Activated T-helper 1 cell treated with anti-CD3 and anti-CD28 coated beads, Interleukin-2, amount 50 U/mL, for 16 hours (primary cell): Measurements from ENCODE around the gene LUZP2.

Experiments
- DNase-seq, 2 donors: peaks; one replicate each; pipeline ENCODE4 v3.0.0-alpha.2; 2020; ENCODE audit warnings: low read depth in 1 of 2, low spot score in 1 of 2

The LUZP2 gene

DNA sequence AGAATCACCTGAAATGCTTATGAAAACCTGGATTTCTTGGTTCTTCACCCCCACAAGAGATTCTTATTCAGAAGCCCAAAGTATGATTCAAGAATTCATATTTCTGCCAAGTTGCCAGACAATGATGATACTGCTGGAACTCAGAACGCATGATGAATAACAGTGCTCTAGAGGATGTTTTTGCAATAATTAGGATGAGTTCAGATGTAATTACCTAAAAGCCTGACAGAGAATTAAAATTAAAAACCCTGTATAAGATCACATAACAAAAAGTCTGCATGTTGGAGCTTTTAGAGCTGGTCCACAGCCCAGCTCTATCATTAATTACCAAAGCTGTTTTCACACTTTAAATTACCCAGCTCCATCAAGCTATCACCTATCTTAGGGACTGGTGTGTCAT, 211.8 kb downstream of the LUZP2 start:
- no peak for DNase-seq

DNA sequence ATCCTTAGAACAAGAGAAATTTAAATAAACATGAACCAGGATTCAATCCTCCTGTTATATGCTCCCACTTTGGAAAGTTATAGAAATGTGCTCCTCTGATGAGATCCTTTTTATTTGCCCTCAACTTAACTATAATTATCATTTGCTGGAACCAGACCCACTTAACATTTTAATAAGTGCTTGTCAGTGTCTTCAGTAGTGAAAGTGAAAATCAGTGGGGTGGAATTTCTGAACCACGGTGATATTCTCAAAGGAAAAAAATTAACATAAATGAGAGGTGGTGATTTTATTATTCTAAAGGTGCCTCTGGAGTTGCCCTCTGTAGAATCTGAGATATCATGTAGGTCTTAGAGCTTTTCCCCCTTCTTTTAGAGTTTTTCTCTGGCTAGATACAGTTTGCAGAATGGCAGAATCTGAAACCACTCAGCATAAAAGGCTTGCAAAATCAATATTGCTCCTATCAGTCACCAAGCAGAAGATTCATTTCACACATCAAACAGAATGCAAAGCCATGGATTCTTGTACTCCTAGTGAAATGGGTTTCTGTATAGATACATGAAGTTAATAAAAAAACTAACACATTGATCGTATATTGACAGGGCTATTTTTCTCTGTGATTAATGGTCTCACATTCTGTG, 213.2 kb downstream of the LUZP2 start:
- DNase-seq = no peak

DNA sequence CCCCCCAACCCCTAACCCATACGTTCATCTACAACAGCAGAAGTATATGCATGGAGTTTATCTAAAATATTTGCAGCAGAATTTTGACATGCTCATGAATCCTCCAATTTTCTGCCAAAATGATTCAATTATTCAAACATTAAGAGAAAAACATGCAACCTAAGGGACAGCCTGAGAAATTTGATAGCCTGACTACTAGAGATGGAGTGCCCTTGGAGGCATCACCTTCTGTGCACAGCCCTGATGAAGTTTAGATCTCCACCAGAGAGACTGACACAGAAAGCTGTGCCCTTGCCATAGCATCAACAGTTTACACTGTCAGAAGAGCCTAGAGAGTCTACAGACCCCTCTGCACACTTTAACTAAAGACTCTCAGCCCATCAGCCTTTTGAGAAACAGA, 217.7 kb downstream of the LUZP2 start:
- no peak for DNase-seq

DNA sequence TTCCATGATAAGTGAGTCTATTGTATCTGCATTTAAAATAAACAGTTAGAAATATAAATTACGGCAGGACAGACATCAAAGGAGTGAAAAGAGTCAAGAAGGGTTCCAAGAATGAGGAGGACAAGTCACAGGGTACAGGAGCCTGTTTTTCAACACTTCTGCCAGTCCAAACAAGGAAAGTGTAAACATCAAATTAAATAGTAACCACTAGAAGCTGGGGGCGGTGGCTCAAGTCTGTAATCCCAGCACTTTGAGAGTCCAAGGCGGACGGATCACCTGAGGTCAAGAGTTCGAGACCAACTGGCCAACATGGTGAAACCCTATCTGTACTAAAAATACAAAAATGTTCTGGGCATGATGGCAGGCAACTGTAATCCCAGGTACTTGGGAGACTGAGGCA, 219.6 kb downstream of the LUZP2 start:
- DNase-seq = no peak

DNA sequence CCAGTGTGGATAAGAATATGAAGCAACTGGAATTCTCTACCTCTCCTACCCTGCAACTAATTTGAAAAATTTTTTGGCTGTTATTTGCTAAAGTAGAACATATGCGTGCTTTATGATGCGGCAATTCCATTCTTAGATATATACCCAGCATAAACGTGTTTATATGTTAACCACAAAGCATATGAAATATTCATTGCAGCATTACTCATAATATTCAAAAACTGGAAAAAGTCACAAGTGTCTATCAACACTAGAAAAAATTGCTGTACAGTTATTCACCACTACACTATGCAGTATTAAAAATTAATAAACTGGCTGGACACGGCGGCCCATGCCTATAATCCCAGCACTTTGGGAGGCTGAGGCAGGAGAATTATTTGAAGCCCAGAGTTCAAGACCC, 226.4 kb downstream of the LUZP2 start:
- no peak for DNase-seq

DNA sequence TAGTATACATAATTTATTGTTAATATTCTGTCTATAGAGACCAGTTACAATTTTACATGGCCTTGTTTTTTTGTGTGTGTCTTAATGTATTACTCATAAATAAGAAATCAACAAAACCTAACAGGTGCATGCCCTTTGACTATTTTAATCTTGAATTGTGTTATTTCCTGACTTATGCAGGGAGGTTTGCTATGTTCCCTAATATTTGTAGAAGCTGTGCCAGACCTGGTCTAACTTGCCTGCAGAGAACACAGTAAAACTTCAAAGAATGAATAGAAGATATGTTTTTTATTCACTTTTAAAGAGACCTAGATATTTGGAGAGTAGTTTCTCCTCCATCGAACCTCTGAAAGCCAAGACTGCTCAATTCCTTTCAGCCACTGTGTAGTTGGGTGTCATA, 234.7 kb downstream of the LUZP2 start:
- no peak for DNase-seq

DNA sequence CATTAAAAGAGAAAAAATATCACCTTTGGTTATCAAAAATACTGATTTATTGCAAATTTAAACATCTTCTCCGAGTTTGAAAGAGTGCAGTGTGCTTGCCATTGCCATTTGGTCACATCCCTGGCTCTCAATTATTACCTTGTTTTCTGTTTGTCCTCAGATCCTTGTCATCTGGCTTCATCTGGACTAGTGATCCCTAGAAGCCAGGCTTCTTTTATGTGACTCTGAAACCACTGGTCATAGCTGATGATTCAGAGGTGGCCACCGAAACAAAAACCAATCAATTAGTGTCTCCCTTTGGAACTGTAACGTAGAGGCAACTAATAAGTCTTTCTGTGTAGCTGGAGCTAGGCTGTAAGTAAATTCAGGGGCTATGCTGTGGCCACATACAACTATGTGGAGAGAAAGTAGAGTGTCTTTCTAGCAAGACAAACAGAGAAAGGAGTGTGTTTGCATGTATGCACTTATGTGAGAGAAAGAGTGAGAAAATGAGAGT, 237.9 kb downstream of the LUZP2 start:
- DNase-seq = no peak

DNA sequence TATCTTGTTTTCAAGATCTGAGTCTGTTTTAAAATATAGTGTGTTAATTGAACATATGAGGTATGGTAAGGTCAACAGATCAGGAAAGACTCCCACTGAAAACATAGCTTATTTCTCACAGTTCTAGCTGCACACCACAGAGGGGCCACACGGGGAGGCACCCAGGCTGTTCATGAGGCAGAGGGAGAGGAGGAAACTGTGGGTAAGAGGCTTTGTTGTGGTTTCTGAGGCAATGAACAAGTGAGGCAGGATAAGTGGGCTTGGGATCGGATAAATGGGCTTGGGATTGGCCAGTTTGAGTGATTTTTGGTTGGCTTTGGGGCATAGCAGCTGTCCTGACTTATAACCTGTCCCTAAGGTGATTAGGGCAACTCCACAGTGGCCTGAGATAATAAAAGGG, 242.1 kb downstream of the LUZP2 start:
- no peak for DNase-seq

DNA sequence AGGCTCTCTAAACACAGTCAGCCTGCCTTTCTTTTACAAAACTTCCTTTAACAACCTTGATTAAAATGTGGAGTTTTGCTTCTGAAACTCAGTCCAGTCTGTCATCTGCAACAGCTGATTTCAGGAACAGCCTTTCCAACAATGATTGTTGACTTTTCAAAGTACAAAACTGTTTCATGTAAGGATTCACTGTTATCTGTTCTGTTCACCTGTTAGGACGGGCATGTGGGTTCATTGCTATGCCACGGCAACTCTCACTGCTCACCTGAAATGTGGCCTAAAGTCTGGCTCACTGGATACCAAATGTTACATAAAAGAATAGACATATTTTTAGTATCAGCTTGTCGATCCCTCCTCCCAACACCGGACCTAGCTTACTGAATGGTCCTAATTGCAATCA, 242.8 kb downstream of the LUZP2 start:
- DNase-seq = no peak

DNA sequence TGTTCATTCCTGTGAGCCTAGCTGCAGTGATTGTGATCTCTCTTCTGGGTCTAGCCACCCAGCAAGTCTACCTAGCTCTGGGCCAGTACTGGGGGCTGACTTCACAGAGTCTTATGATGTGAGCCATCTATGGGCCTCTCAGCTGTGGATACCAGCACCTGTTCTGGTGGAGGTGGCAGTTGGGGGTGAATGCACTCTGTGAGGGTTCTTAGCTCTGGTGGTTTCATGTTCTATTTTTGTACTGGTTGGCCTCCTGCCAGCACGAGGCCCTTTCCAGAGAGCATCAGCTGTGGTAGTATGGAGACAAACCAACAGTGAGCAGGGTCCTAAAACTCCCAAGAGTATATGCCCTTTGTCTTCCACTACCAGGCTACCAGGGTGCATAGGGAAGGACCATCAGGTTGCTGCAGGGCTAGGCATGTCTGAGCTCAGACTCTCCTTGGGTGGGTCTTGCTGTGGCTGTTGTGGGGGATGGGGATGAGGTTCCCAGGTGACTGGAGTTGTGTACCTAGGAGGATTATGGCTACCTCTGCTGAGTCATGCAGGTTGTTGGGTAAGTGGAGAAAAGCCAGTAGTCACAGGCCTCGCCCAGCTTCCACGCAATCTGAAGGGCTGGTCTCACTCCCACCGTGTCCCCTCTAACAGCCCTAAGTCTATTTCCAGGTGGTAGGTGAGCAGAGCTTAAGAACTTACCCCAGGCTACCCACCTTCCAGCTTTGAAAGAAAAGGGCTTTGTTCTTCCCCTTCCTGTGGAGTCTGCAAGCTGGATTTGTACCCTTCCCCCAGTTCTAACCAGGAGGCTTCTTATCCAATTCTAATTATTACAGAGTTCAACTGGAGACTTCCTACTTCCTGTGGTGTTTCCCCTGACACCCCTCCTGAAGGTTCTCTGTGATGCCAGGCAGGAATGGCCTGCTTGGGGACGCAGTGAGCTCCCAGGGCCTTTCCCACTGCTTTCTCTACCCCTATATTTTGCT, 250.7 kb downstream of the LUZP2 start:
- DNase-seq = no peak

DNA sequence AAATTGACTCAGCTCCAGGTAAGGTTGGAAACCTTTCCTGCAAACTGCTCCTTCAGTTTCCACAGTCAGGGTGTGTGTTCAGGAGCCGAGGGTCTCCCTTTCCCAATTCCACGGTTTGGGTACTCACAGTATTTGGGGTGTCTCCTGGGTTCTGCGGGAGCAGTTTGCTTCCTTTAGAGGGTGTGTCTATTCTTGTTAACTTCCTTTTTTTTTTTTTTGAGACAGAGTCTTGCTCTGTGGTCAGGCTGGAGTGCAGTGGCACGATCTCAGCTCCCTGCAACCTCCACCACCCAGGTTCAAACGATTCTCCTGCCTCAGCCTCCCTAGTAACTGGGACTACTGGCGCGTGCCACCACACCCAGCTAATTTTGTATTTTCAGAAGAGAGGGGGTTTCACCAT, 251.4 kb downstream of the LUZP2 start:
- no peak for DNase-seq

DNA sequence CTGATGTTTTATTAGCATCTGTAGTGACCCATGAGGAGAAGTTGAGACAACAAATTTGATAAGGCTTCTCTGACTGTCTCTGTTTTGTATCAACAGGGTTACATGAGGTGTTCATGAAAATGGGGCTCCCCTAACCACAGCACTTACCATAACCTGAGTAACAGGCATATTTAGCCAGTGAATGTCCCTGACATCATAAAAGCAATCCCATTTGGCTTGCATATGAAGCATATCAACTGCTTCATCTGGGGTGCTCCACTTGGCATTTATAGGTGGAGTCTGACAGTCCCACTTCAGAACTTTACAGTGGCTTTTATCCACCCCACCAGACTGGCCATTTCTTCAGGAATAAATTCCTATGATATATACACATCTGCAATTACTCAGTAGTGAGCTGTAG, 257.6 kb downstream of the LUZP2 start:
- DNase-seq = no peak

DNA sequence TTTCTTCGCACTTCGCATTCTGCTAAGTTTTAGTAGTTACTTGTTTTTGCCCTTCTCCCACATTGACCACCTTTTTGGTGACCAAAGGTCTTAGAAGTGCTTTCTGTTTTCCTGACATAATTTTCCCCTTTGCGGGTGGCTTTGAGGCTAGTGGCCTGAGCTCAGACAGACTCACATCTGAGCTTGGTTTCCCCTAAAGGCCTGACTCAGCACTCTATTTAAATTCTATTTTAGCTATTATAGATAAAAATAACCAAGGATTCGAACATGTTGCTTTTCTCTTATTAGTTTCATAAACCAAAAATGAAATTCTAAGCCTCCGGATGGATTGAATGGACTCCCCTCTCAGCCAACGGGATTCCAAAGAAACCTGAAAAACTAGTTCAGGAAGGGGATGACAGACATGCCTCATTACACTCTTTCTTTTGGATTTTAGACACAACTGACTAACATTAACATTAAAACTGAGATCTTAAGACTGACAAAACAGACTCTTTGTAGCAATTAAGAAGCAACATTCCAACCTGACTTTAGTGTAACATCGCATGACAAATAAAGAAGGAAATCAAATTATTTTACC, 258.5 kb downstream of the LUZP2 start:
- no peak for DNase-seq

DNA sequence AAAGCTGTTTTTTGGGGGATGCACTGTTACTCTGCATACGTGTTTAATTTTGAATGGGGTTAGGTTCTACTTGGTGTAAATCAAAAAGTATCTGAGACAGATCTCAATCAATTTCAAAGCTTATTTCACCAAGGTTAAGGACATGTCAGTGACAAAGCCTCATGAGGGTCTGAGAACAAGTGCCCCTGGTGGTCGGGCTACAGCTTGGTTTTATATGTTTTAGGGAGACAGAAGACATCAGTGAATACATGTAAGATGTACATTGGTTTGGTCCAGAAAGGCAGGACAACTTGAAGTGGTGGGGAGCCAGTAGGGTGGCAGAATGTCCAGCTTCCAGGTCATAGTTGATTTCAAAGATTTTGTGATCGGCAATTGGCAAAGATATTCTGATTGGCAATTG, 262.9 kb downstream of the LUZP2 start:
- no peak for DNase-seq

DNA sequence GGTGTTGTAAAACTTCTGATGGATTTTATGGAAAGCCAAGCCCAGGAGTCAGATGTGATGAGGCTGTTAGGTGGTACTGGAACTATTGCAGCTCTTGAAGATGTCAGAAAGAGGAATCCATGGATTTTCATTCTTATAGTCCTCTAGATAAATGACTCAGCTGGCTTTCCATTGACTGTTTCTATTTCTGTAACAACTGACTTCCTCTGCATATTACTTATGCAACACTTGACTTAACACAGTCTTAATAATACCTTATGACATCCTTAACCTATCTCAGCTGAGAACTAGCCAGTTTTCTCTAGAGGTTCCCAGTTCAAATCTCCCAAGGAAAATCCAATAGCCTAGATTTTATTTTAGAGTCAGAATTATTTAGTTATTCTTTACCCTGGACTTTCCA, 263.8 kb downstream of the LUZP2 start:
- no peak for DNase-seq

DNA sequence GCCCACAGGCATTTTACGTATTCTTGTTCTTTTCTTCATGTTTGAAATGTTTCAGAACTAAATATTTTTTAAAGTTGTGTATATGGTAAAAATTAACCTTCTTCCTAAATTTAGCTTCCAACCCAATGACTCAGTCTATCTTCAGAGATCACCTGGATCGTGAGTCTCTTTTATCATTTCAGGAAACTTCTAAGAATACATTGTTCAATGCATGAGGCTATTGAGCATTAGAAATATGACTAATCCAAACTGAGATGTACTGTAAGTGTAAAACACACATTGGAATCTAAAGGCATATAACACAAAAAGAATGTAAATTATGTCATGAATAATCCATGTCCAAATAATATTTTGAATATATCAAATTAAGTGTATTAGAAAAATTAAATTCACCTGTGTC, 265.2 kb downstream of the LUZP2 start:
- no peak for DNase-seq

DNA sequence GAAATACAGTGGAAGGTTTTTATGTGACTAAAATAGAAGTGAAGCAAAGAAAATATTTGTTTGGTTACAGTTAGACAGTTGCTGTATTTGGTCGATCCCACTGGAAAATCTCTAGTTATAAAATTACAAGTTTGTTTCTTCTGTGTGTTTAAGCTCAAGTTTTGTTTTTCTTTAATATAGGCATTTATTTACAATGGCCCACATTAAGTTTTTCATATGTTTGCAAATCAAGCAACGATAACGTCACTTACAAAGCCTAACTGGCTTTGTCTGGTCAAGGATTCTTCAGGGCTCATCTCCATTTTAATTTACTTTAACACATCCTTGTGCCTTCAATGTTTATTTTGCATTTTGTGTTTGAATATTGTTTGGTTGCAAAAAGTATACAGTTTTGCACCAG, 270.6 kb downstream of the LUZP2 start:
- no peak for DNase-seq

DNA sequence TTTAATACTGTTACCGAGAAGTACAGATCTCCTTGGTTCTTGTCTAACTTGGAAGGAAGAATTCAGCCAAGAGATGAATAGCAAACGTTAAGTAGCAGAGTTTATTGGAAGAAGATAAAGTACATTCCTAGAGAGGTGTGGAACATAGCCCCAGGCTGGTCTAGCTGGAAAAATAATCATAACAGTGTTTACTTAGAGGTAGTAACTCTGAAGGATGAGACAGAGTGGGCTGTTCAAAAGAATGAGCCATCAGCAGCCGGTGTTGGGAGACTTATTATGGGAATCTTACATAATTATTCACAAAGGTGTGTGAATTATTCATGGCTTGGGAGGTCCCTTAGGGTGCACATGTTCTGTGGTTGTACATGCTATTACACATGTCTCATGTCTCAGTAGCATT, 276.5 kb downstream of the LUZP2 start:
- DNase-seq = no peak

DNA sequence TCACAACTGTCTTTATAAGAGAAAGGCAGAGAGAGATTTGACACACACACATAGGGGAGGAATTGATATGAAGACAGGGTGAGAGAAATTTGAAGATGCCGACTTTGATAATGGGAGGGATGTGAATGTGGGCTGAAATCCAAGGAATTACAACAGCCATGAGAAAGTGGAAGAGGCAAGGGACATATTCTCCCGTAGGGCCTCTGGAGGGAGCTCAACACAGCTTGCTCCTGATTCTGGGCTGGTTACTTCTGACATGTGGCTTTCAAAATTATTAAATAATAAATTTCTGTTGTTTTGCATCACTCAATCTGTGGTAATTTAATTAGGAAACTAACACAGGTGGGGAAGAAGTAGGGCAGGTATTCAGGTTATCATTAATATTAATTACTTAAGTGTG, 282.9 kb downstream of the LUZP2 start:
- no peak for DNase-seq

DNA sequence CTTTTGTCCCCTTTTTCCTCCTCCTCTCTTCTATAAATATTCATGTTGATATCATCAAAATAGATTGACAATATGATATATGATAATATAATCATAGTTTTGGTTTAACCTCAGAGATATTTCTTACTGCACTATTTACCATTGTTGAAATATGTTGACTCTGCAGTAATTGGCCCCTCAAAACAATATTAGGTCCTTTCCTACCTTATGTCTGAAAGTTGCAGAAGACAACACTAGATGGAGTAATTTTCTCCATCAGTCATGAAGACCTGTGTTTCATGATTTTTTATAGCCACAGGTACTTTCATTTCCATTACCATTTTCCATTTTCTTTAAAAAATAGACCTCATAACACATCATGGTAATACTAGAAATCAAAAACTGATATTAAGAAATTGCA, 284.4 kb downstream of the LUZP2 start:
- no peak for DNase-seq

DNA sequence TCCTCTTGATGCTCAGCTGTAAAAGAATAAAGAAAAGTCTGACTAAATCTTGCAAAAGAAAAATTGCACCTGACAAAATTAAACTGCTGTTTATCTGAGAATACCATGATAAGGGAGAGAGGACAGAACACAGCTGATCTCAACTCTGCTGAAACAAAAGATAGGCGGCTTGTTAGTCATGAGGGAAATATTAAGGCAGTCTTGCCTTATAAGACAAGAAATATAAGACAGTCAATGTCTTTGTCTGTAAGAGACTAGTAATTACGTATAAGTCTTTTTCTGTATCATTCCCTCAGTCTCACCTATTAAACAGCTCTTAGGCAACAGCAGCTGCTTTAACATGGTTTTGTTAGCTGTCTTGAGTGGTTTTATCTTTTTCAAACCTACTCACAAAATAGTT, 296.6 kb downstream of the LUZP2 start:
- DNase-seq = no peak

DNA sequence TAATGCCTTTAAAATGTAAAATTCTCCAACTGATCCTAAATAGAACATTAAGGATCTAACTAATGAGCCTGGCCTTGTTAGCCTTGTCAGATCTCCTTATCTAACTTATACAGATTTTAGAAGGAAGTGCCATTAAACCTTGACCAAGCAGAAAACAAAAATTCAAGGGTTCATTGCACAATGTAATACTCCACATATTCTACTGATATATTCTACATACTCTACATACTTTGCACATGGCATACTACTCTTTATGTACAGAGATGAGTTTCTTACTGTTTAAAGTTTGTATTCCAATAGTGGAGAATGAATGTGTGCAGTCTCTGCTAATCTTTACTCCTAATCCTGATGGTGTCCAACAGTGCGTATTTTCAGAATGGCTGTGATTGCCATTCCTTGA, 297.2 kb downstream of the LUZP2 start:
- DNase-seq = no peak
